HFF-Myc (cell line): ENCODE measurements around the gene CFAP91.
A peak's percentile ranks its signal among the peaks of the same experiment; 100 is the strongest.

Experiments used
- DNase-seq: peaks from one replicate; pipeline ENCODE4 v3.0.0-alpha.2; 2011; ENCODE audit warnings: low read depth; ENCODE audit errors: extremely low read depth
- H3K4me3 ChIP-seq: replicated peaks from 2 replicates; pipeline ENCODE4 v1.5.1; 2011; ENCODE audit warnings: low read depth, mild to moderate bottlenecking, control low read depth, low read length
- CTCF ChIP-seq: IDR thresholded peaks from 2 replicates; pipeline ENCODE4 v1.5.1; 2012; ENCODE audit warnings: mild to moderate bottlenecking, low read depth, low read length, control low read depth; ENCODE audit errors: missing control alignments

Gene CFAP91

GRCh38 chr3:119702530-119703527, at the start of gene CFAP91:
Gene CFAP91 (plus strand): TSS chr3:119703022. CDS start chr3:119703099, 77 bp downstream.
- H3K4me3 ChIP-seq = peak within 1 kb of the TSS; percentile 38
- DNase-seq = peak; percentile 63
- TF ChIP-seq CTCF = no peak

- TF ChIP-seq CTCF = no peak
- no peak overlapping the region for H3K4me3 ChIP-seq
- no peak for DNase-seq
Measured at GRCh38 chr3:119653876-119654275, 48.9 kb upstream of the CFAP91 start.

- TF ChIP-seq CTCF = no peak
- DNase-seq = no peak
- H3K4me3 ChIP-seq = no peak overlapping the region
Measured at GRCh38 chr3:119657887-119658702, 44.7 kb upstream of the CFAP91 start.

GRCh38 chr3:119658994-119659393, 43.8 kb upstream of the CFAP91 start:
- no peak for TF ChIP-seq CTCF
- no peak for DNase-seq
- no peak overlapping the region for H3K4me3 ChIP-seq

- H3K4me3 ChIP-seq = no peak overlapping the region
- DNase-seq = no peak
- no peak for TF ChIP-seq CTCF
Measured at GRCh38 chr3:119659606-119660291, 43.1 kb upstream of the CFAP91 start.

GRCh38 chr3:119660474-119661440, 42.1 kb upstream of the CFAP91 start, which contains the start of gene POPDC2:
Gene POPDC2 (minus strand): TSS chr3:119660589. CDS start chr3:119660423, 166 bp downstream.
- TF ChIP-seq CTCF = no peak
- DNase-seq = no peak
- H3K4me3 ChIP-seq = no peak within 1 kb of the TSS
